Esophagus squamous epithelium (tissue), 5 donors: ENCODE data around the gene ZNF669. TPM values are rescaled to one million over a fixed set of nuclear protein-coding genes. Genes with fewer than 3 reads are reported as not detected.

ENCODE experiments used
- DNase-seq: peaks from one replicate; lab custom pipeline; 2025; lab: John Stamatoyannopoulos, UW
- H3K27ac ChIP-seq, 4 donors: fragments of 200-600 bp; sonication (generic); one replicate each; pipeline ENCODE4 v1.5.1; 2016 to 2019; ENCODE audit warnings: mild to moderate bottlenecking in 1 of 4
- H3K27me3 ChIP-seq, 4 donors: fragments of 200-600 bp; sonication (generic); 1 replicate in 3 of 4; 2 replicates in 1 of 4; pipeline versions ENCODE4 v1.5.1 to v1.6.0; 2017 to 2021; ENCODE audit warnings: antibody characterized with exemption in 1 of 4
- H3K36me3 ChIP-seq, 3 donors: fragments of 200-600 bp; sonication (generic); one replicate each; pipeline ENCODE4 v1.5.1; 2016 to 2019
- H3K4me1 ChIP-seq, 3 donors: fragments of 200-600 bp; sonication (generic); one replicate each; pipeline ENCODE4 v1.5.1; 2017 to 2019
- H3K4me3 ChIP-seq, 4 donors: fragments of 200-600 bp; sonication (generic); 1 replicate in 3 of 4; 2 replicates in 1 of 4; pipeline ENCODE4 v1.5.1; 2016 to 2019; ENCODE audit warnings: mild to moderate bottlenecking in 2 of 4, moderate library complexity in 1 of 4
- H3K9me3 ChIP-seq, 3 donors: fragments of 200-600 bp; sonication (generic); one replicate each; pipeline ENCODE4 v1.5.1; 2016 to 2019
- POLR2A ChIP-seq, 4 donors: fragments of 450-650 bp; IDR thresholded peaks; one replicate each; pipeline ENCODE4 v1.6.1; 2017; ENCODE audit warnings: antibody characterized with exemption in 4 of 4, mild to moderate bottlenecking in 4 of 4, moderate library complexity in 3 of 4
- WGBS, 2 donors: methylation state at CpG; one replicate each; pipeline ENCODE4 v1.1.5; 2018; 5-methylcytosine and 5-hydroxymethylcytosine counted together
- intact Hi-C: fragments of 100-400 bp; cut with DNase I; formaldehyde crosslinking; loops from one replicate; pipeline ENCODE4 v1.15.0; 2022
- total RNA-seq, 4 donors: library from RNA; depleted of rRNA; stranded (reverse); fragments of >200 nt; gene quantifications; one replicate each; pipeline ENCODE4 v1.1.0, GENCODE V29; 2016
- TF ChIP-seq, protein P1 (sequence below), 6 experiments: fragments of 450-650 bp in 4 of 6; fragments of 200-600 bp in 2 of 6; sonication (generic) in 2 of 6; IDR thresholded peaks; one replicate each; pipeline ENCODE4 v1.5.1; 2016 to 2019; ENCODE audit warnings: antibody characterized with exemption in 6 of 6, mild to moderate bottlenecking in 4 of 6, moderate library complexity in 4 of 6
- donor health status: DM: yes; HTN: yes; CAD: no.

ZNF669 gene
- total RNA-seq, 4 donors from 2014 or later: 0.95 to 6.7 (median 3.2) TPM

GRCh38 chr1:247096958-247097357, 7.2 kb downstream of the ZNF669 start:
- 92 to 98% methylated on average over 5 of the region's 5 CpGs for WGBS, 2 donors
- peaks cover 12 to 54% (median 15%) of the 10 kb centered on the region in 3 donors for H3K36me3 ChIP-seq
- no peak overlapping the region for H3K27ac ChIP-seq
- H3K9me3 ChIP-seq: peaks cover 0 to 64% (median 24%) of the 10 kb centered on the region in 3 donors
- H3K27me3 ChIP-seq: no peaks in the 10 kb centered on the region
- TF ChIP-seq, protein P1, sequence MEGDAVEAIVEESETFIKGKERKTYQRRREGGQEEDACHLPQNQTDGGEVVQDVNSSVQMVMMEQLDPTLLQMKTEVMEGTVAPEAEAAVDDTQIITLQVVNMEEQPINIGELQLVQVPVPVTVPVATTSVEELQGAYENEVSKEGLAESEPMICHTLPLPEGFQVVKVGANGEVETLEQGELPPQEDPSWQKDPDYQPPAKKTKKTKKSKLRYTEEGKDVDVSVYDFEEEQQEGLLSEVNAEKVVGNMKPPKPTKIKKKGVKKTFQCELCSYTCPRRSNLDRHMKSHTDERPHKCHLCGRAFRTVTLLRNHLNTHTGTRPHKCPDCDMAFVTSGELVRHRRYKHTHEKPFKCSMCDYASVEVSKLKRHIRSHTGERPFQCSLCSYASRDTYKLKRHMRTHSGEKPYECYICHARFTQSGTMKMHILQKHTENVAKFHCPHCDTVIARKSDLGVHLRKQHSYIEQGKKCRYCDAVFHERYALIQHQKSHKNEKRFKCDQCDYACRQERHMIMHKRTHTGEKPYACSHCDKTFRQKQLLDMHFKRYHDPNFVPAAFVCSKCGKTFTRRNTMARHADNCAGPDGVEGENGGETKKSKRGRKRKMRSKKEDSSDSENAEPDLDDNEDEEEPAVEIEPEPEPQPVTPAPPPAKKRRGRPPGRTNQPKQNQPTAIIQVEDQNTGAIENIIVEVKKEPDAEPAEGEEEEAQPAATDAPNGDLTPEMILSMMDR (IDR thresholded peaks at IDR 0.05): no peak
- no peak for TF ChIP-seq POLR2A (IDR thresholded peaks at IDR 0.05)
- H3K4me3 ChIP-seq: no peak overlapping the region
- intact Hi-C loops: no loop called here
- DNase-seq: no peak
- no peaks in the 10 kb centered on the region for H3K4me1 ChIP-seq

GRCh38 chr1:247096544-247096943, 7.6 kb downstream of the ZNF669 start:
- 92% methylated on average over 5 of the region's 5 CpGs for WGBS, 2 donors
- Histone ChIP-seq H3K27me3 (no peaks in the 10 kb centered on the region), H3K9me3 (peaks cover 0 to 60% (median 20%) of the 10 kb centered on the region in 3 donors), H3K36me3 (peaks cover 12 to 50% (median 15%) of the 10 kb centered on the region in 3 donors), H3K4me3 (no peak overlapping the region), H3K4me1 (no peaks in the 10 kb centered on the region), H3K27ac (no peak overlapping the region)
- no peak for DNase-seq
- intact Hi-C loops: no loop called here
- TF ChIP-seq, protein P1 (IDR thresholded peaks at IDR 0.05): no peak
- no peak for TF ChIP-seq POLR2A (IDR thresholded peaks at IDR 0.05)

- WGBS, 2 donors: 98 to 100% methylated on average over 3 of the region's 3 CpGs
- intact Hi-C loops: no loop called here
- TF ChIP-seq, protein P1 (IDR thresholded peaks at IDR 0.05): no peak
- no peak for TF ChIP-seq POLR2A (IDR thresholded peaks at IDR 0.05)
These were observed 8.0 kb downstream of the ZNF669 start for GRCh38 chr1:247096112-247096511.

GRCh38 chr1:247090455-247090854, 13.7 kb downstream of the ZNF669 start:
- Histone ChIP-seq H3K27me3 (no peaks in the 10 kb centered on the region), H3K4me1 (no peaks in the 10 kb centered on the region), H3K36me3 (no peaks in the 10 kb centered on the region), H3K9me3 (peaks cover 0 to 5% (median under 1%) of the 10 kb centered on the region in 3 donors), H3K27ac (no peak overlapping the region), H3K4me3 (no peak overlapping the region)
- intact Hi-C loops: no loop called here
- DNase-seq: no peak
- WGBS, 2 donors: 91 to 95% methylated on average over 3 to 9 of the region's 14 CpGs
- TF ChIP-seq, protein P1 (IDR thresholded peaks at IDR 0.05): no peak
- TF ChIP-seq POLR2A (IDR thresholded peaks at IDR 0.05): no peak

More at GRCh38 chr1:247096112-247096511, 8.0 kb downstream of the ZNF669 start:
- Histone ChIP-seq H3K4me3 (no peak overlapping the region), H3K4me1 (no peaks in the 10 kb centered on the region), H3K36me3 (peaks cover 11 to 45% (median 15%) of the 10 kb centered on the region in 3 donors), H3K9me3 (peaks cover 0 to 55% (median 19%) of the 10 kb centered on the region in 3 donors), H3K27ac (no peak overlapping the region), H3K27me3 (no peaks in the 10 kb centered on the region)
- DNase-seq: no peak

DNA sequence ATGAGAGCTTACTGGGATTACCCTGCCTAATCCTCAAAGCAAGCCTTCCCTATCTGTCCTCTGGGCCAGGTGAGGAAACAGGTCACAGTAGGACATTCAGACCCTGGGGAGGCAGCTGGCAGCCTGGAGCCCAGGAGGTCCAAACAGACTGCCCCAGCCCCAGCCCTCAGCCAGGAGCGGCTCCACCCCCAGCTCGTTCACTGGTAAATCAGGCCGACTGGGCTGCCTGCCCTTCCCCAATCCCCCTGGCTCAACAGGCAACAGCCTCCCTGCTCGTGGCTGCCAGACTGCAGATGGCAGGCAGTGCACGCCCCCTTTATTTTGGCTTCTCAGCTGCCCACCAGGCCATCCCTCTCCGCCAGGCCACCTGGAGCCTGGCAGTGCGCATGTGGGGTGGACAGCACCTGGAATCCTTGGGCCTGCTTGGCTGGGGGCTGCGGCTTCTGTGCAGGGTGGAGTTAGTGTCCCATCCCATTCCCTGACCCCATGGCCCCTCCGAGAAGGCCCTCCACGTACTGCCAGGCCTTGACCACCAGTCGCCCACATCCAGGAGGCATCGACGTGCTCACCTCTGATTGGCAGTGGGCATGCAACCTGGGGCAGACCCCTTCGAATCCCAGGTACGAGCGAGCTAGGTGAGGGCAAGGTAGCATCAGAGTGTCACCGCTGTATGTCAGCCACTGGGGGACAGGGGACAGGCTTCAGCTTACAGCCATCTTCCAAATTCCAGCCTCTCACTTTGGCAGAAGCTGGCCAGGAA, 14.4 kb downstream of the ZNF669 start:
- Histone ChIP-seq H3K4me3 (no peak overlapping the region), H3K4me1 (no peaks in the 10 kb centered on the region), H3K9me3 (peaks cover 0 to 5% (median 0%) of the 10 kb centered on the region in 3 donors), H3K27ac (no peak overlapping the region), H3K36me3 (no peaks in the 10 kb centered on the region), H3K27me3 (no peaks in the 10 kb centered on the region)
- DNase-seq: no peak
- WGBS, 2 donors: 44 to 53% methylated on average over 3 of the region's 17 CpGs
- TF ChIP-seq POLR2A (IDR thresholded peaks at IDR 0.05): no peak
- TF ChIP-seq, protein P1 (IDR thresholded peaks at IDR 0.05): no peak
- intact Hi-C loops: no loop called here
